Measurements from ENCODE around the gene CEP20.

CEP20 gene

GRCh38 chr16:15897121-15897780 lies 8.8 kb upstream of the CEP20 start:
- Histone ChIP-seq H3K27ac (no peak overlapping the region), H3K4me3 (ENCODE audit: low read depth, low read length) (no peak overlapping the region), H3K27me3 (ENCODE audit: insufficient read depth, low read depth, severe bottlenecking) (no peaks in the 10 kb centered on the region), H3K36me3 (no peaks in the 10 kb centered on the region), H3K9me3 (ENCODE audit: severe bottlenecking) (no peaks in the 10 kb centered on the region)
- no peak for TF ChIP-seq CTCF (IDR thresholded peaks at IDR 0.05; ENCODE audit: low read depth, low read length)
- DNase-seq, result no peak

- H3K4me3 ChIP-seq (ENCODE audit: low read depth, low read length), result no peak overlapping the region
- H3K27me3 ChIP-seq (ENCODE audit: insufficient read depth, low read depth, severe bottlenecking), result no peaks in the 10 kb centered on the region
- TF ChIP-seq CTCF (IDR thresholded peaks at IDR 0.05; ENCODE audit: low read depth, low read length), result no peak
- H3K36me3 ChIP-seq, result no peaks in the 10 kb centered on the region
- no peaks in the 10 kb centered on the region for H3K9me3 ChIP-seq (ENCODE audit: severe bottlenecking)
- no peak for DNase-seq
- H3K27ac ChIP-seq, result no peak overlapping the region
These were observed 6.4 kb upstream of the CEP20 start for GRCh38 chr16:15894571-15895374.

- Histone ChIP-seq H3K9me3 (ENCODE audit: severe bottlenecking) (no peaks in the 10 kb centered on the region), H3K27me3 (ENCODE audit: insufficient read depth, low read depth, severe bottlenecking) (no peaks in the 10 kb centered on the region), H3K4me3 (ENCODE audit: low read depth, low read length) (no peak overlapping the region), H3K27ac (no peak overlapping the region), H3K36me3 (peaks cover 5% of the 10 kb centered on the region)
- DNase-seq, result no peak
- TF ChIP-seq CTCF (IDR thresholded peaks at IDR 0.05; ENCODE audit: low read depth, low read length), result no peak
These were observed 3.1 kb upstream of the CEP20 start for GRCh38 chr16:15891508-15891907.

- Histone ChIP-seq H3K4me3 (ENCODE audit: low read depth, low read length) (peak overlapping the region; percentile 98; the same call in 1 of the 2 replicates), H3K27ac (no peak overlapping the region), H3K9me3 (ENCODE audit: severe bottlenecking) (no peaks in the 10 kb centered on the region), H3K36me3 (peaks cover 17% of the 10 kb centered on the region), H3K27me3 (ENCODE audit: insufficient read depth, low read depth, severe bottlenecking) (no peaks in the 10 kb centered on the region)
- no peak for DNase-seq
- TF ChIP-seq CTCF (IDR thresholded peaks at IDR 0.05; ENCODE audit: low read depth, low read length), result no peak
These were observed 1.1 kb downstream of the CEP20 start for GRCh38 chr16:15887283-15887682.

GRCh38 chr16:15886078-15886477 lies 2.3 kb downstream of the CEP20 start:
- Histone ChIP-seq H3K36me3 (peaks cover 27% of the 10 kb centered on the region), H3K27me3 (ENCODE audit: insufficient read depth, low read depth, severe bottlenecking) (no peaks in the 10 kb centered on the region), H3K9me3 (ENCODE audit: severe bottlenecking) (no peaks in the 10 kb centered on the region), H3K27ac (no peak overlapping the region), H3K4me3 (ENCODE audit: low read depth, low read length) (no peak overlapping the region)
- no peak for DNase-seq
- TF ChIP-seq CTCF (IDR thresholded peaks at IDR 0.05; ENCODE audit: low read depth, low read length), result no peak
